Stimulated activated CD4-positive, alpha-beta T cell treated with anti-CD3 and anti-CD28 coated beads, Interleukin-15, amount 100 ng/mL, for 24 hours (primary cell): Measurements from ENCODE around the gene SYNE2.

Experiments used
- DNase-seq: peaks from one replicate; pipeline ENCODE4 v3.0.0-alpha.2; 2020

SYNE2 gene

GRCh38 chr14:63960926-63961567, 108.2 kb downstream of the SYNE2 start:
- no peak for DNase-seq

GRCh38 chr14:63962906-63963305, 110.1 kb downstream of the SYNE2 start:
- DNase-seq = no peak

GRCh38 chr14:63963439-63963838, 110.6 kb downstream of the SYNE2 start:
- no peak for DNase-seq

- DNase-seq = no peak
Measured at GRCh38 chr14:63964113-63964512, 111.3 kb downstream of the SYNE2 start.

GRCh38 chr14:63966407-63966806, 113.6 kb downstream of the SYNE2 start:
- no peak for DNase-seq

GRCh38 chr14:63972323-63972932, 119.6 kb downstream of the SYNE2 start:
- no peak for DNase-seq

- DNase-seq = no peak
Measured at GRCh38 chr14:63974176-63974575, 121.4 kb downstream of the SYNE2 start.

GRCh38 chr14:63981569-63981968, 128.8 kb downstream of the SYNE2 start:
- DNase-seq = no peak

GRCh38 chr14:63982156-63982555, 129.4 kb downstream of the SYNE2 start:
- DNase-seq = no peak

GRCh38 chr14:63982629-63983028, 129.8 kb downstream of the SYNE2 start:
- DNase-seq = no peak

GRCh38 chr14:63986789-63987533, 134.2 kb downstream of the SYNE2 start:
- no peak for DNase-seq

GRCh38 chr14:63988579-63988978, 135.8 kb downstream of the SYNE2 start:
- DNase-seq = no peak

GRCh38 chr14:63991833-63992232, 139.0 kb downstream of the SYNE2 start:
- DNase-seq = no peak

GRCh38 chr14:63992858-63993257, 140.1 kb downstream of the SYNE2 start:
- DNase-seq = no peak

- DNase-seq = no peak
Measured at GRCh38 chr14:63993992-63994391, 141.2 kb downstream of the SYNE2 start.

GRCh38 chr14:63995285-63995684, 142.5 kb downstream of the SYNE2 start:
- no peak for DNase-seq

GRCh38 chr14:63996016-63996415, 143.2 kb downstream of the SYNE2 start:
- no peak for DNase-seq

GRCh38 chr14:63996625-63997220, 143.9 kb downstream of the SYNE2 start:
- no peak for DNase-seq

GRCh38 chr14:64000749-64001148, 147.9 kb downstream of the SYNE2 start:
- no peak for DNase-seq

GRCh38 chr14:64005822-64006221, 153.0 kb downstream of the SYNE2 start:
- no peak for DNase-seq

- DNase-seq = no peak
Measured at GRCh38 chr14:64008016-64008415, 155.2 kb downstream of the SYNE2 start.

GRCh38 chr14:64012003-64012402, 159.2 kb downstream of the SYNE2 start:
- no peak for DNase-seq

- no peak for DNase-seq
Measured at GRCh38 chr14:64012720-64013119, 159.9 kb downstream of the SYNE2 start.

GRCh38 chr14:64025479-64025878, 172.7 kb downstream of the SYNE2 start:
- no peak for DNase-seq
